PC-9 (cell line): Measurements from ENCODE around the gene FAM219A. TPM values are rescaled to one million over a fixed set of nuclear protein-coding genes. Genes with fewer than 3 reads are reported as not detected.

Experiments used
- BruUV-seq: library from RNA; stranded (reverse); fragments of 400-500 nt; replicated peaks from 2 replicates; lab custom pipeline; 2021; lab: Mats Ljungman, UMichigan
- CTCF ChIA-PET: fragments of 300-600 bp; sonication (Branson Sonifier 250); formaldehyde crosslinking; loops from one replicate; lab custom pipeline; 2022; ENCODE audit warnings: antibody characterized with exemption; lab: Charles Lee
- POLR2A ChIA-PET: fragments of 300-600 bp; sonication (Branson Sonifier 250); formaldehyde crosslinking; loops from one replicate; lab custom pipeline; 2022; ENCODE audit warnings: antibody characterized with exemption; ENCODE audit not compliant: unreplicated experiment; lab: Charles Lee
- DNase-seq, 2 experiments: peaks; one replicate each; pipeline versions ENCODE4 v3.0.0 to v3.0.0-alpha.2; 2015 to 2022; ENCODE audit warnings: mixed read lengths in 1 of 2
- H2AFZ ChIP-seq: fragments of 200-600 bp; sonication (generic); 2 replicates; pipeline ENCODE4 v1.8.1; 2017; ENCODE audit warnings: antibody characterized with exemption
- H3F3A ChIP-seq: fragments of 200-600 bp; sonication (generic); 2 replicates; pipeline ENCODE4 v1.8.1; 2017; ENCODE audit warnings: antibody characterized with exemption, mild to moderate bottlenecking, low read depth; ENCODE audit not compliant: insufficient read depth
- H3K27ac ChIP-seq: fragments of 200-600 bp; sonication (generic); 2 replicates; pipeline ENCODE4 v1.6.1; 2016; ENCODE audit warnings: mixed run types
- H3K27me3 ChIP-seq: fragments of 200-600 bp; sonication (generic); 2 replicates; pipeline ENCODE4 v1.6.1; 2016; ENCODE audit warnings: low read depth, mixed run types; ENCODE audit not compliant: insufficient read depth
- H3K36me3 ChIP-seq: fragments of 200-600 bp; sonication (generic); 2 replicates; pipeline ENCODE4 v1.6.1; 2016; ENCODE audit warnings: low read depth, mixed run types
- H3K4me1 ChIP-seq: fragments of 200-600 bp; sonication (generic); replicated peaks from 2 replicates; pipeline ENCODE4 v1.6.1; 2016; ENCODE audit warnings: mixed run types; ENCODE audit not compliant: insufficient read depth
- H3K4me2 ChIP-seq: fragments of 200-600 bp; sonication (generic); 2 replicates; pipeline ENCODE4 v1.6.1; 2017; ENCODE audit warnings: mixed run types
- H3K4me3 ChIP-seq: fragments of 200-600 bp; sonication (generic); 2 replicates; pipeline ENCODE4 v1.6.1; 2016; ENCODE audit warnings: mixed run types
- H3K79me2 ChIP-seq: fragments of 200-600 bp; sonication (generic); 2 replicates; pipeline ENCODE4 v1.6.1; 2017; ENCODE audit warnings: low read depth, mixed run types
- H3K9me2 ChIP-seq: fragments of 200-600 bp; sonication (generic); 2 replicates; pipeline ENCODE4 v1.8.1; 2017; ENCODE audit warnings: mild to moderate bottlenecking; ENCODE audit not compliant: insufficient read depth
- H3K9me3 ChIP-seq: fragments of 200-600 bp; sonication (generic); 2 replicates; pipeline ENCODE4 v1.8.1; 2016; ENCODE audit warnings: low read depth; ENCODE audit not compliant: insufficient read depth
- H4K20me1 ChIP-seq: fragments of 200-600 bp; sonication (generic); 2 replicates; pipeline ENCODE4 v1.8.1; 2017; ENCODE audit not compliant: insufficient read depth
- CTCF ChIP-seq: fragments of 200-600 bp; sonication (generic); conservative IDR thresholded peaks from 2 replicates; pipeline ENCODE4 v1.6.1; 2017; ENCODE audit warnings: mixed run types, antibody characterized with exemption, mild to moderate bottlenecking, moderate library complexity
- EZH2 ChIP-seq: fragments of 200-600 bp; sonication (generic); IDR thresholded peaks from 2 replicates; pipeline ENCODE4 v1.8.0; 2017; ENCODE audit warnings: antibody characterized with exemption, low read depth
- intact Hi-C: fragments of 100-400 bp; cut with micrococcal nuclease; formaldehyde crosslinking; loops from one replicate; pipeline ENCODE4 v1.10.0; 2022; ENCODE audit not compliant: unreplicated experiment
- total RNA-seq: library from RNA; stranded (reverse); gene quantifications from 2 replicates; pipeline ENCODE4 v1.2.3, GENCODE V29; 2021

Gene FAM219A
- total RNA-seq, 1 experiment from 2014 or later: 15.6 TPM

- Histone ChIP-seq H3K27me3 (no peaks in the 10 kb centered on the region), H3K9me2 (no peaks in the 10 kb centered on the region), H3K9me3 (no peaks in the 10 kb centered on the region), H3K79me2 (no peaks in the 10 kb centered on the region), H3K4me1 (no peaks in the 10 kb centered on the region), H4K20me1 (no peaks in the 10 kb centered on the region), H2AFZ (no peak overlapping the region), H3K4me2 (no peak overlapping the region), H3F3A (no peaks in the 10 kb centered on the region), H3K36me3 (no peaks in the 10 kb centered on the region), H3K4me3 (no peak overlapping the region), H3K27ac (no peak overlapping the region)
- ChIA-PET POLR2A (no interaction called here), CTCF (no interaction called here)
- TF ChIP-seq EZH2 (no peak), CTCF (no peak)
- BruUV-seq: no TSS peak
- DNase-seq: no peak
- intact Hi-C loops: no loop called here
These were observed 19.2 kb upstream of the FAM219A start for GRCh38 chr9:34477541-34477940.

- DNase-seq: no peak
- Histone ChIP-seq H3K36me3 (no peaks in the 10 kb centered on the region), H3K9me2 (no peaks in the 10 kb centered on the region), H3K79me2 (no peaks in the 10 kb centered on the region), H3K4me3 (no peak overlapping the region), H3K27ac (no peak overlapping the region), H3K4me1 (no peaks in the 10 kb centered on the region), H4K20me1 (no peaks in the 10 kb centered on the region), H3K4me2 (no peak overlapping the region), H2AFZ (no peak overlapping the region), H3K27me3 (no peaks in the 10 kb centered on the region), H3F3A (no peaks in the 10 kb centered on the region), H3K9me3 (no peaks in the 10 kb centered on the region)
- POLR2A ChIA-PET: no interaction called here
- BruUV-seq: no TSS peak
- TF ChIP-seq CTCF (no peak), EZH2 (no peak)
- CTCF ChIA-PET: no interaction called here
- intact Hi-C loops: no loop called here
These were observed 16.7 kb upstream of the FAM219A start for GRCh38 chr9:34475097-34475496.

GRCh38 chr9:34465468-34465867, 7.1 kb upstream of the FAM219A start:
- peaks cover 15% of the 10 kb centered on the region for H3K4me1 ChIP-seq
- peaks cover 4% of the 10 kb centered on the region; the same call in 1 of the 2 replicates for H3F3A ChIP-seq
- no peaks in the 10 kb centered on the region for H3K9me3 ChIP-seq
- no peaks in the 10 kb centered on the region for H3K27me3 ChIP-seq
- no TSS peak for BruUV-seq
- intact Hi-C loops: no loop called here
- no peak overlapping the region for H3K27ac ChIP-seq
- TF ChIP-seq EZH2: no peak
- no peak for TF ChIP-seq CTCF
- DNase-seq: no peak
- no peak overlapping the region for H2AFZ ChIP-seq
- ChIA-PET CTCF (no interaction called here), POLR2A (no interaction called here)
- no peaks in the 10 kb centered on the region for H3K9me2 ChIP-seq
- no peaks in the 10 kb centered on the region for H3K36me3 ChIP-seq
- no peak overlapping the region for H3K4me2 ChIP-seq
- H4K20me1 ChIP-seq: no peaks in the 10 kb centered on the region
- H3K4me3 ChIP-seq: no peak overlapping the region
- no peaks in the 10 kb centered on the region for H3K79me2 ChIP-seq
